Activated T-cell treated with anti-CD3 and anti-CD28 coated beads for 48 hours (primary cell): Measurements from ENCODE around the gene KIF25.

Experiments
- DNase-seq: peaks from one replicate; pipeline ENCODE4 v3.0.0-alpha.2; 2020; ENCODE audit warnings: low read depth

KIF25 gene

GRCh38 chr6:167997642-167998041 is at the start of gene KIF25:
Gene KIF25 (plus strand): TSS chr6:167997671. CDS start chr6:168029586, 31,915 bp downstream.
- no peak for DNase-seq

GRCh38 chr6:167947716-167948115 is 49.8 kb upstream of the KIF25 start:
- DNase-seq, result no peak

GRCh38 chr6:167948716-167949115 is 48.8 kb upstream of the KIF25 start:
- DNase-seq, result no peak

- no peak for DNase-seq
Measured at GRCh38 chr6:167949121-167949684, 48.3 kb upstream of the KIF25 start.

GRCh38 chr6:167951781-167952511 is 45.5 kb upstream of the KIF25 start:
- no peak for DNase-seq

GRCh38 chr6:167952512-167952859 is 45.0 kb upstream of the KIF25 start:
- DNase-seq, result no peak

GRCh38 chr6:167953551-167953950 is 43.9 kb upstream of the KIF25 start:
- no peak for DNase-seq

- no peak for DNase-seq
Measured at GRCh38 chr6:167954151-167954550, 43.3 kb upstream of the KIF25 start.

GRCh38 chr6:167956491-167956890 is 41.0 kb upstream of the KIF25 start:
- no peak for DNase-seq

- no peak for DNase-seq
Measured at GRCh38 chr6:167956983-167957492, 40.4 kb upstream of the KIF25 start.

GRCh38 chr6:167957626-167958025 is 39.8 kb upstream of the KIF25 start:
- no peak for DNase-seq

GRCh38 chr6:167960579-167960978 is 36.9 kb upstream of the KIF25 start:
- DNase-seq, result no peak

- DNase-seq, result no peak
Measured at GRCh38 chr6:167962711-167963110, 34.8 kb upstream of the KIF25 start.

- no peak for DNase-seq
Measured at GRCh38 chr6:167963589-167964057, 33.8 kb upstream of the KIF25 start.

GRCh38 chr6:167965592-167966539 is 31.6 kb upstream of the KIF25 start:
- DNase-seq, result no peak

- no peak for DNase-seq
Measured at GRCh38 chr6:167966540-167966905, 30.9 kb upstream of the KIF25 start.

GRCh38 chr6:167968091-167968490 is 29.4 kb upstream of the KIF25 start:
- DNase-seq, result peak; percentile 18

GRCh38 chr6:167970230-167970629 is 27.2 kb upstream of the KIF25 start:
- no peak for DNase-seq

GRCh38 chr6:167972193-167972592 is 25.3 kb upstream of the KIF25 start:
- DNase-seq, result no peak

- no peak for DNase-seq
Measured at GRCh38 chr6:167973148-167973885, 24.2 kb upstream of the KIF25 start.

- DNase-seq, result no peak
Measured at GRCh38 chr6:167974640-167975344, 22.7 kb upstream of the KIF25 start.
